ENCODE data around the gene MXI1.

The MXI1 gene

GRCh38 chr10:110215286-110216170 lies 8.1 kb downstream of the MXI1 start:
- TF ChIP-seq, protein P1, sequence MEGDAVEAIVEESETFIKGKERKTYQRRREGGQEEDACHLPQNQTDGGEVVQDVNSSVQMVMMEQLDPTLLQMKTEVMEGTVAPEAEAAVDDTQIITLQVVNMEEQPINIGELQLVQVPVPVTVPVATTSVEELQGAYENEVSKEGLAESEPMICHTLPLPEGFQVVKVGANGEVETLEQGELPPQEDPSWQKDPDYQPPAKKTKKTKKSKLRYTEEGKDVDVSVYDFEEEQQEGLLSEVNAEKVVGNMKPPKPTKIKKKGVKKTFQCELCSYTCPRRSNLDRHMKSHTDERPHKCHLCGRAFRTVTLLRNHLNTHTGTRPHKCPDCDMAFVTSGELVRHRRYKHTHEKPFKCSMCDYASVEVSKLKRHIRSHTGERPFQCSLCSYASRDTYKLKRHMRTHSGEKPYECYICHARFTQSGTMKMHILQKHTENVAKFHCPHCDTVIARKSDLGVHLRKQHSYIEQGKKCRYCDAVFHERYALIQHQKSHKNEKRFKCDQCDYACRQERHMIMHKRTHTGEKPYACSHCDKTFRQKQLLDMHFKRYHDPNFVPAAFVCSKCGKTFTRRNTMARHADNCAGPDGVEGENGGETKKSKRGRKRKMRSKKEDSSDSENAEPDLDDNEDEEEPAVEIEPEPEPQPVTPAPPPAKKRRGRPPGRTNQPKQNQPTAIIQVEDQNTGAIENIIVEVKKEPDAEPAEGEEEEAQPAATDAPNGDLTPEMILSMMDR (IDR thresholded peaks at IDR 0.05; ENCODE audit: extremely low read depth, insufficient read depth, missing control alignments) = no peak
- in situ Hi-C loops (cut with MboI; ENCODE audit: low pct_unique_long_range_greater_than_20kb, low sequenced_read_pairs, unreplicated experiment) = no loop called here
- no peak for DNase-seq (ENCODE audit: low spot score)

DNA sequence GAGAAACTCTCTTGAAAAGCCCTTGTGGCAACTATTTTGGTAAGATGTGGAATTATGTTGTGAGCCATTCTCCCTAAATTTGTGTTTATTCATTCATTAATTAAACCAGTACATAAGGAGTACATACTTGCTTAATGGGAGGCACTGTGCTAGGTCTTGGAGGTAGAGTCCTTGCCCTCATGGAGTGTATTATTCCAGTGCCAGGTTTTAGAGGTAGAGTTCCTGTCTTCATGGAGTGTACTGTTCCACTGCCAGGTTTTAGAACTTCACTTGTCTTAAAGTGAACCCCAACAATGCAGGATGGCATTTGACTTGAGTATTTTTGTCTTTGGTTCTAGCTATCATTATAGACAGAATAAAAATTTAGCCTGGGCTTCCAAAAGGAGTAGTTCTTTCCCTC lies 8.8 kb downstream of the MXI1 start:
- DNase-seq (ENCODE audit: low spot score) = no peak
- in situ Hi-C loops (cut with MboI; ENCODE audit: low pct_unique_long_range_greater_than_20kb, low sequenced_read_pairs, unreplicated experiment) = no loop called here
- TF ChIP-seq, protein P1 (IDR thresholded peaks at IDR 0.05; ENCODE audit: extremely low read depth, insufficient read depth, missing control alignments) = no peak

DNA sequence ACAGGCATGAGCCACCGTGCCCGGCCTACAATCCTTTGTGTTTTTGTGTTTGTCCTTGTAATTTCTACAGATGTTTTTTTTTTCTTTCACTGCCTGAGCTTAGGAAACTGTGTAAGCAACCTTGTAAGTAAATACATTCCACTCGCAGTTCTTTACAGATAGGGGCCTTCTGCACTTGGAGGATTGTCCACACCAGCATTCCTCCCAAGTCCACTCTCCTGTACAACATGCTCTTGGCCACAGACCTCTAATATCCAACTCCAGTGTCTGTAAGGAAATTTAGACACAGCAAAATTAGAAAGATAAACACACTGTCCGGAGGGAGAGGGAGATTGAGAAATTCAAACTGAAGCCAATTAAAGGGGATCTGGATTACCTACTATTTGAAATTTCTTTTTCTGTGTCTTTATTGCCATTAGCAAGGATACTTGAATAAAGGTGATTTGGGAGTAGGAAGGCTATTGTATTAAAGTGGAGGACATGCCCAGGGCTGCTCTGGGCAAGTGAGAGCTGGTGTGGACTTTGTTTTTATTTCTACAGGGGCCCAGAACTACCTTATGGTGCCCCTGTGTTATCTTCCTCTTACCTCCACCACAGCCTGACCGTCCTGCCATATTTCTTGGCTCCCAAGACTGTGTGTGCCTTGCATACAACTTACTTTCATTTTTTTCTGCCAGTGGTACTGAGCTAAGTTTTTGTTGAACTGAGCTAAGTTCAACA lies 9.7 kb downstream of the MXI1 start:
- no peak for DNase-seq (ENCODE audit: low spot score)
- TF ChIP-seq, protein P1 (IDR thresholded peaks at IDR 0.05; ENCODE audit: extremely low read depth, insufficient read depth, missing control alignments) = no peak
- in situ Hi-C loops (cut with MboI; ENCODE audit: low pct_unique_long_range_greater_than_20kb, low sequenced_read_pairs, unreplicated experiment) = no loop called here

DNA sequence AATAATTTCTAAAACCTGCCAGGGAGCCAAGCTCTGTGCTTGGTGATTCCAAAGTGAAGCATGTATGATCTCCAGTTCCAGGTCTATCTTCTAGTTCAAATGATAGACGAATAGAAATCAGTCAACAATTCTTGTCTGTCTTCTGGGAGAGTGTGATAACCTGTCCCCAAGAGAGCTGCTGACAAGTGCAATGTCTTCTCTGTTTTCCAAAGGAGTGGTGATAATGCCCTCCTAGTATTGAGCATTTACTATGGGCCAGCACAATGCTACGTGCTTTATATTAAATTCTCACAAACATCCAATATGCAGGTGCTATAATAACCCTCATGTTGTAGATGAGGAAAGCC lies 10.2 kb downstream of the MXI1 start:
- in situ Hi-C loops (cut with MboI; ENCODE audit: low pct_unique_long_range_greater_than_20kb, low sequenced_read_pairs, unreplicated experiment) = no loop called here
- DNase-seq (ENCODE audit: low spot score) = no peak
- TF ChIP-seq, protein P1 (IDR thresholded peaks at IDR 0.05; ENCODE audit: extremely low read depth, insufficient read depth, missing control alignments) = no peak

GRCh38 chr10:110218632-110219031 lies 11.2 kb downstream of the MXI1 start:
- TF ChIP-seq, protein P1 (IDR thresholded peaks at IDR 0.05; ENCODE audit: extremely low read depth, insufficient read depth, missing control alignments) = no peak
- in situ Hi-C loops (cut with MboI; ENCODE audit: low pct_unique_long_range_greater_than_20kb, low sequenced_read_pairs, unreplicated experiment) = no loop called here
- DNase-seq (ENCODE audit: low spot score) = no peak

DNA sequence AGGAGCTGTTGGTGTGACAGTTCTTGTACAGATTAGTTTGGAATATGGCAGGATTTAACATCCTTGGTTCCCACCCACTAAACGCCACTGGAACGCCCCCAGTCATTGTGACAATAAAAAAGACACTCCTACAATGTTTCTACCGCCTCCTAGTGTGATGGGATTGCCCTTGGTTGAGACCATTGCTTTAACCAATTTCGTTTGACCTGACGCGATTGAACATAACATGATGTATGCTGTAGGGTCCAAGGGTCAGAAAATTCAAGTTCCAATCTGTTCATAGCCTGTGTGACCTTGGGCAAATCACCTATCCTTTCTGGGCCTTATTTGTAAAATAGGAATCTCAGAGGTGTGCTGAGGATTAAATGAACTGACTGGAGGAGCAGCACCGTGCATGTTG lies 12.5 kb downstream of the MXI1 start:
- DNase-seq (ENCODE audit: low spot score) = no peak
- in situ Hi-C loops (cut with MboI; ENCODE audit: low pct_unique_long_range_greater_than_20kb, low sequenced_read_pairs, unreplicated experiment) = no loop called here
- TF ChIP-seq, protein P1 (IDR thresholded peaks at IDR 0.05; ENCODE audit: extremely low read depth, insufficient read depth, missing control alignments) = no peak

All from GM13977 (cell line).